ENCODE data around the gene ERBB4. TPM values are rescaled to one million over a fixed set of nuclear protein-coding genes. Genes with fewer than 3 reads are reported as not detected.

Gene ERBB4
- total RNA-seq, 2 experiments from 2014 or later = not detected

GRCh38 chr2:212276813-212277212 lies 261.8 kb downstream of the ERBB4 start:
- Histone ChIP-seq H3K27ac (ENCODE audit: low read depth in 1 of 2, low read length in 2 of 2) (no peak overlapping the region), H3K4me3 (ENCODE audit: low read length) (no peak overlapping the region), H3K4me1 (ENCODE audit: insufficient read depth, low read length) (no peaks in the 10 kb centered on the region), H3K9me3 (ENCODE audit: control insufficient read depth in 1 of 2, insufficient read depth in 1 of 2, low read length in 2 of 2) (no peaks in the 10 kb centered on the region), H3K27me3 (ENCODE audit: control insufficient read depth in 1 of 2, insufficient read depth in 2 of 2, low read length in 2 of 2) (no peaks in the 10 kb centered on the region), H3K36me3 (ENCODE audit: insufficient read depth, low read length) (no peaks in the 10 kb centered on the region)
- ChIA-PET CTCF (no interaction called here), POLR2A (no interaction called here)
- intact Hi-C loops (cut with DNase I, micrococcal nuclease) = no loop called here
- H3K36me3 Mint-ChIP-seq (ENCODE audit: low read depth) = no peaks in the 10 kb centered on the region
- no peak overlapping the region for H3K4me3 Mint-ChIP-seq
- ATAC-seq (ENCODE audit: poor library complexity) (no peak), DNase-seq (no peak)
- H3K27me3 Mint-ChIP-seq = no peaks in the 10 kb centered on the region
- H3K9me3 Mint-ChIP-seq = no peaks in the 10 kb centered on the region
- H3K4me1 Mint-ChIP-seq (ENCODE audit: low read depth) = no peaks in the 10 kb centered on the region
- TF ChIP-seq, protein P1, sequence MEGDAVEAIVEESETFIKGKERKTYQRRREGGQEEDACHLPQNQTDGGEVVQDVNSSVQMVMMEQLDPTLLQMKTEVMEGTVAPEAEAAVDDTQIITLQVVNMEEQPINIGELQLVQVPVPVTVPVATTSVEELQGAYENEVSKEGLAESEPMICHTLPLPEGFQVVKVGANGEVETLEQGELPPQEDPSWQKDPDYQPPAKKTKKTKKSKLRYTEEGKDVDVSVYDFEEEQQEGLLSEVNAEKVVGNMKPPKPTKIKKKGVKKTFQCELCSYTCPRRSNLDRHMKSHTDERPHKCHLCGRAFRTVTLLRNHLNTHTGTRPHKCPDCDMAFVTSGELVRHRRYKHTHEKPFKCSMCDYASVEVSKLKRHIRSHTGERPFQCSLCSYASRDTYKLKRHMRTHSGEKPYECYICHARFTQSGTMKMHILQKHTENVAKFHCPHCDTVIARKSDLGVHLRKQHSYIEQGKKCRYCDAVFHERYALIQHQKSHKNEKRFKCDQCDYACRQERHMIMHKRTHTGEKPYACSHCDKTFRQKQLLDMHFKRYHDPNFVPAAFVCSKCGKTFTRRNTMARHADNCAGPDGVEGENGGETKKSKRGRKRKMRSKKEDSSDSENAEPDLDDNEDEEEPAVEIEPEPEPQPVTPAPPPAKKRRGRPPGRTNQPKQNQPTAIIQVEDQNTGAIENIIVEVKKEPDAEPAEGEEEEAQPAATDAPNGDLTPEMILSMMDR (IDR thresholded peaks at IDR 0.05) = no peak
- no peak overlapping the region for H3K27ac Mint-ChIP-seq

GRCh38 chr2:212274215-212274614 lies 264.4 kb downstream of the ERBB4 start:
- no peak overlapping the region for H3K27ac ChIP-seq (ENCODE audit: low read depth in 1 of 2, low read length in 2 of 2)
- ChIA-PET CTCF (no interaction called here), POLR2A (no interaction called here)
- Mint-ChIP-seq H3K36me3 (ENCODE audit: low read depth) (no peaks in the 10 kb centered on the region), H3K4me3 (no peak overlapping the region), H3K27me3 (no peaks in the 10 kb centered on the region), H3K27ac (no peak overlapping the region), H3K4me1 (ENCODE audit: low read depth) (no peaks in the 10 kb centered on the region), H3K9me3 (no peaks in the 10 kb centered on the region)
- intact Hi-C loops (cut with DNase I, micrococcal nuclease) = no loop called here
- DNase-seq (no peak), ATAC-seq (ENCODE audit: poor library complexity) (no peak)
- no peak overlapping the region for H3K4me3 ChIP-seq (ENCODE audit: low read length)
- TF ChIP-seq, protein P1 (IDR thresholded peaks at IDR 0.05) = no peak
- H3K27me3 ChIP-seq (ENCODE audit: control insufficient read depth in 1 of 2, insufficient read depth in 2 of 2, low read length in 2 of 2) = no peaks in the 10 kb centered on the region
- no peaks in the 10 kb centered on the region for H3K9me3 ChIP-seq (ENCODE audit: control insufficient read depth in 1 of 2, insufficient read depth in 1 of 2, low read length in 2 of 2)
- no peaks in the 10 kb centered on the region for H3K36me3 ChIP-seq (ENCODE audit: insufficient read depth, low read length)
- H3K4me1 ChIP-seq (ENCODE audit: insufficient read depth, low read length) = no peaks in the 10 kb centered on the region

DNA sequence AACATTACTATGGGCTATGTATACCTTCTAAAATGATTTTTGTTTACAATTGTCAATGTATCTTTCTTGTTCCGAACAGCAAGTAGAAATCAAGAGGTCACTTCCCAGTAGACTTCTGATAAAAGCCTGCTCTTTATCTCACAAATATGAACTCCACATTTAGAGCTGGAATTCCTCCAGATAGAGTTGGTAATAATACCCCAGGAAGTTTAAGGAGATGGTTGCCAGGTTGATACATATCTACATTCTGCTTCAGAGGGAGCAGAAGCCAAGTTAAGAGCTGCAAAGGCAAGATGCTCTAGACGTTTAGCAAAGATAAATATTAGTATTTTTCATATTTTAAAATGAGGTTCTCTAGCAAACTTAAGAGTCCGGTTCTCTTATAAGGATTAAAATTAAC lies 267.0 kb downstream of the ERBB4 start:
- Histone ChIP-seq H3K4me1 (ENCODE audit: insufficient read depth, low read length) (no peaks in the 10 kb centered on the region), H3K27me3 (ENCODE audit: control insufficient read depth in 1 of 2, insufficient read depth in 2 of 2, low read length in 2 of 2) (no peaks in the 10 kb centered on the region), H3K4me3 (ENCODE audit: low read length) (no peak overlapping the region), H3K36me3 (ENCODE audit: insufficient read depth, low read length) (no peaks in the 10 kb centered on the region), H3K9me3 (ENCODE audit: control insufficient read depth in 1 of 2, insufficient read depth in 1 of 2, low read length in 2 of 2) (no peaks in the 10 kb centered on the region), H3K27ac (ENCODE audit: low read depth in 1 of 2, low read length in 2 of 2) (no peak overlapping the region)
- intact Hi-C loops (cut with DNase I, micrococcal nuclease) = no loop called here
- ATAC-seq (ENCODE audit: poor library complexity) = no peak
- Mint-ChIP-seq H3K27me3 (no peaks in the 10 kb centered on the region), H3K9me3 (no peaks in the 10 kb centered on the region), H3K4me3 (no peak overlapping the region), H3K36me3 (ENCODE audit: low read depth) (no peaks in the 10 kb centered on the region), H3K27ac (no peak overlapping the region), H3K4me1 (ENCODE audit: low read depth) (no peaks in the 10 kb centered on the region)
- TF ChIP-seq, protein P1 (IDR thresholded peaks at IDR 0.05) = no peak
- CTCF ChIA-PET = no interaction called here
- no peak for DNase-seq
- POLR2A ChIA-PET = no interaction called here

Measured in CD4-positive, alpha-beta T cell (primary cell).